Putamen (tissue), 1 donor: ENCODE data around the gene SRCAP.
"Not testable (repeated sequence)": the region's sequence is repeated elsewhere in the genome, so short reads cannot be mapped to it uniquely, and the experiment has no call there.

ENCODE experiments used
- DNase-seq: peaks from one replicate; pipeline ENCODE4 v3.0.0-alpha.2; 2016; ENCODE audit warnings: low spot score

The SRCAP gene

GRCh38 chr16:30699615-30700099 is 686 bp downstream of the SRCAP start:
- no peak for DNase-seq

- DNase-seq = no peak
These were observed 1.5 kb downstream of the SRCAP start for GRCh38 chr16:30700491-30700890.

GRCh38 chr16:30700971-30701370 is 2.0 kb downstream of the SRCAP start:
- no peak for DNase-seq

DNA sequence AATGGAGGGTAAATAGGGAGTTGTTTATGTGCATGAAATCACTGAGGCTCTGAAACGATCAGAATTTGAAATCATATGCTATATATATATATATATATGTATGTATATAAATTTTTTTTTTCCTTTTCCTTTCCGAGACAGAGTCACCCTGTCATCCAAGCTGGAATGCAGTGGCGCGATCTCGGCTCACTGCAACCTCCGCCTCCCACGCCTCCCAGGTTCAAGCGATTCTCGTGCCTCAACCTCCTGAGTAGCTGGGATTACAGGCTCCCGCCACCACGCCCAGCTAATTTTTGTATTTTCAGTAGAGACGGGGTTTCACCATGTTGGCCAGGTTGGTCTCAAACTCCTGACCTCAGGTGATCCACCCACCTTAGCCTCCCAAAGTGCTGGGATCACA is 4.1 kb downstream of the SRCAP start:
- DNase-seq = not testable (repeated sequence)

- DNase-seq = no peak
These were observed 5.0 kb downstream of the SRCAP start for GRCh38 chr16:30703971-30704370.

GRCh38 chr16:30706046-30706445 is 7.1 kb downstream of the SRCAP start:
- no peak for DNase-seq

DNA sequence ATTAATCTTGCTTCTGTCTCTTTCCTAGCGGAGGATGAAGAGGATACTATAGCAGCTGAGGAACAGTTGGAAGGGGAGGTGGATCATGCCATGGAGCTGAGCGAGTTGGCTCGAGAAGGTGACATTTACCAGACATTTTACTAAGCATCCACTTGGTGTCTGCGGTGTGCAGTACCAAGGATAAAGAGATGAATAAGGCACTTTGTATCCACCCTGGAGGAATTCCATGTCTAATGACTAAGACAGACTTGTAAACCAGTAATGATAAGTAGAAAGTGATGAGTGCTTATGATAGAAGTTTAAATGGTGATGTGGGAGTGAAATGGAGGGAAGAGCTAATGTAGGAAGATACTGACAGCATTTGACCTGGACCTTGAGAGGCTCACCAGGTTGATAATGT is 12.0 kb downstream of the SRCAP start:
- no peak for DNase-seq

DNA sequence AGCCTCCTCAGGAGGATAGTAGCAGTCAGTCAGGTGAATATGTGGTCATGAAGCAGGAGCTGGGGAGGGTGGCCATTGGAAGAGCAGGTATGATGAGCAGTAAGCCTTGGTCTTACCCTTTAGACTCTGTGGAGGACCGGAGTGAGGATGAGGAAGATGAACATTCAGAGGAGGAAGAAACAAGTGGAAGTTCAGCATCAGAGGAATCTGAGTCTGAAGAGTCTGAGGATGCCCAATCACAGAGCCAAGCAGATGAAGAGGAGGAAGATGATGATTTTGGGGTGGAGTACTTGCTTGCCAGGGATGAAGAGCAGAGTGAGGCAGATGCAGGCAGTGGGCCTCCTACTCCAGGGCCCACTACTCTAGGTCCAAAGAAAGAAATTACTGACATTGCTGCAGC is 12.7 kb downstream of the SRCAP start:
- DNase-seq = no peak

GRCh38 chr16:30715750-30716445 is 16.9 kb downstream of the SRCAP start:
- DNase-seq = no peak

- DNase-seq = no peak
These were observed 21.1 kb downstream of the SRCAP start for GRCh38 chr16:30720086-30720485.

DNA sequence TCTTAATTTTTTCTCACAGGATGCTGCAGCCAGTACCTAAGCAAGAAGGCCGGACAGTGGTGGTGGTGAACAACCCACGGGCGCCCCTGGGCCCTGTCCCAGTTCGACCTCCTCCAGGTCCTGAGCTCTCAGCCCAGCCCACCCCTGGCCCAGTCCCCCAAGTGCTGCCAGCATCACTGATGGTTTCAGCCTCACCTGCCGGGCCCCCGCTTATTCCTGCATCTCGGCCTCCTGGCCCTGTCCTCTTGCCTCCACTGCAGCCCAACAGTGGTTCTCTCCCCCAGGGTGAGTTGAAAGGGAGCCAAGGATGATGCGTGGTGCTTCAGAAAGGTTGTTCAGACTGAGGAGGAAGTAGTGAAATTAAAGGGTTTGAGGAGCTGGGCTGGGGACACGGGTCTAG is 21.7 kb downstream of the SRCAP start:
- DNase-seq = no peak

GRCh38 chr16:30721167-30721566 is 22.2 kb downstream of the SRCAP start:
- no peak for DNase-seq

DNA sequence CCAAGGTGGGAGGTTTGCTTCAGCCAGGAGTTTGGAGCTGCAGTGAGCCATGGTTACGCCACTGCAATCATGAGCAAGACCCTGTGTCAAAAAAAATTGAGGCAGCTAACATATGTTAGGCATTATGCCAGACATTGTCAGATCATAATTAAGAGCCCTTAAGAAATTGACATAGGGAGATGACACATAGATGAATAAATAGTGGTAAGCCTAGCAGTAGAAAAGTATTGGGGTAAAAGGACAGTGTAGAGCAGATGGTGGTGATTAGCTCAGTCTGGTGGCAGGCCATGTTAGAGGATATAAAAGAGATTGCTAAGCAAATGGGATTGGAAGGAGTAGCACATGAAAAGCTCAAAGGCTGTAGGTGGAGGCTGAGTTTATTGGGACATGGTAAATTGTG is 22.6 kb downstream of the SRCAP start:
- DNase-seq = no peak

GRCh38 chr16:30722443-30722842 is 23.5 kb downstream of the SRCAP start:
- DNase-seq = no peak

GRCh38 chr16:30722916-30723315 is 23.9 kb downstream of the SRCAP start:
- DNase-seq = no peak

DNA sequence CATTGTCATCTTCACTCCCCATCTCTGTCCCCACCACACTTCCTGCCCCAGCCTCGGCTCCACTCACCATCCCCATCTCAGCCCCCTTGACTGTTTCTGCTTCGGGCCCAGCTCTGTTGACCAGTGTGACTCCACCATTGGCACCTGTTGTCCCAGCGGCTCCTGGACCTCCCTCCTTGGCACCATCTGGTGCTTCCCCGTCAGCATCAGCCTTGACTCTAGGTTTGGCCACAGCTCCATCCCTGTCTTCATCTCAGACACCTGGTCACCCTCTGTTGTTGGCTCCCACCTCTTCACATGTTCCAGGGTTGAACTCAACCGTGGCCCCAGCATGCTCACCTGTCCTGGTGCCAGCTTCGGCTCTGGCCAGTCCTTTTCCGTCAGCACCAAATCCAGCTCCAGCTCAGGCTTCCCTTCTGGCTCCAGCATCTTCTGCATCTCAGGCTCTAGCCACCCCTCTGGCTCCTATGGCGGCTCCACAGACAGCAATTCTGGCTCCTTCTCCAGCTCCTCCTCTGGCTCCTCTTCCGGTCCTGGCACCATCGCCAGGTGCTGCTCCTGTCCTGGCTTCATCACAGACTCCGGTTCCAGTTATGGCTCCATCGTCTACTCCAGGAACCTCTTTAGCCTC is 24.9 kb downstream of the SRCAP start:
- DNase-seq = no peak

DNA sequence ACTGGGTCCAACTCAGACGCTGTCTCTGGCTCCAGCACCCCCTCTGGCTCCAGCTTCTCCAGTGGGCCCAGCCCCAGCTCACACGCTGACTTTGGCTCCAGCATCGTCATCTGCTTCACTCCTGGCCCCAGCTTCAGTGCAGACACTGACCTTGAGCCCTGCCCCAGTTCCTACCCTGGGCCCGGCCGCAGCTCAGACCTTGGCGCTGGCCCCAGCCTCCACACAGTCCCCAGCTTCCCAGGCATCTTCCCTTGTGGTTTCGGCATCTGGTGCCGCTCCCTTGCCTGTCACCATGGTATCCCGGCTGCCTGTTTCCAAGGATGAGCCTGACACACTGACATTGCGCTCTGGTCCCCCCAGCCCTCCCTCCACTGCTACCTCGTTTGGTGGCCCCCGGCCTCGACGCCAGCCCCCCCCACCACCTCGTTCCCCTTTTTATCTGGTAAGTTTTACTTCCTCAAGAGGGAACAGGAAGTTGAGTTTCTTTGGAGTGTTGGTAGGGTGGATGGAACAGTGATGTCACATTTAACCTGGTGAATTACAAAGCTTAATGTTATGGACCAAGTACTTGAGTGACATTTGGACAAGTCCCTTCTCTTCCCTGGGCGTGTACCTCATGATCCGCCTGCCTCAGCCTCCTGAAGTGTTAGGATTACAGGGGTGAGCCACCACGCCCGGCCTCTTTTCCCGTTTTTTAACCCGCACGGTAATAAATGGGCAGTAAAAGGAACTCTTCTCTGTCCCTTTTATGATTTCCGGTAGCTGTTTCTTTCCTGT is 25.9 kb downstream of the SRCAP start:
- DNase-seq = no peak

DNA sequence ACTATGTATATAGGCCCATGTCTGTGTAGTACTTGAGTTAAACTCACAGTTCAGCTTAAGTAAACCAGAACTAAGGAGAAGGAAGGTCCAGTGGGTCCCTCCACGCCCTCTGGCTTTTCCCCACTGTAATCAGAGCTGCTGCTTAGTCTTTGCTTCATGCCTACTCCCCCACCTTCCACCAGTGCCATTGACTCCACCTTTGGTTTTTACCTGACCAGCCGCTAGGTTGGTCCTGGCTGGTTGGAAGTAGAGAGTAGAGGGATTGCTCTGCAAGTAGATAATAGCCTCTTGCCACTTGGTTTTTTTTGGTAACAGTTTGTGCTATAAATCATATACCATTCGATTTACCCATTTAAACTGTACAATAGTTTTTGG is 26.4 kb downstream of the SRCAP start:
- no peak for DNase-seq

GRCh38 chr16:30728321-30728720 is 29.4 kb downstream of the SRCAP start:
- no peak for DNase-seq

GRCh38 chr16:30728899-30729672 is 30.1 kb downstream of the SRCAP start:
- no peak for DNase-seq

GRCh38 chr16:30731411-30731810 is 32.4 kb downstream of the SRCAP start:
- no peak for DNase-seq
